ENCODE measurements around the gene FANK1. TPM values are rescaled to one million over a fixed set of nuclear protein-coding genes. Genes with fewer than 3 reads are reported as not detected.

The FANK1 gene
- total RNA-seq, 1 donor = 8.3 TPM

DNA sequence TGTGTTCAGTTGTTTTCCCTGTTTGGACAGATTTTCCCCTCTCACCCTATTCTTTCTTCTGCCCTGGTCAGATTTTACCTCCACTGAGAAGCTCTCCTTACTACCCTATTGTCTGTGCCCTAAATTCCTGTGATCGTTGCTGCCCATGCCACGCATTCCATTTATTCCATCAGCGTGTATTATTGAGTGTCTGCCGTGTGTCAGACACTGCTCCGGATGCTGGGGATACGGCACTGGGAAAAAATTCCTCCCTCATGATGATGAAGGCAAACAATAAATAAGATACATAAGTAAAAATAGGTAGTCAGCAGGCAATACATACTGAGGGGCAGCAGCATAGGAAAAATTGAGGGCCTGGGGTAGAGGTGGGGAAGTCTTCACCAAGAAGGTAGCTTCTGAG lies 86.8 kb downstream of the FANK1 start:
- no peaks in the 10 kb centered on the region for H4K20me1 ChIP-seq (ENCODE audit: insufficient read depth, low read length)
- DNase-seq (ENCODE audit: insufficient read length, low spot score, missing footprints) = no peak
- H3K79me2 ChIP-seq (ENCODE audit: insufficient read depth, low read length) = no peaks in the 10 kb centered on the region
- H3K27ac ChIP-seq (ENCODE audit: low read depth, low read length) = peak overlapping the region; percentile 40
- peaks cover 16% of the 10 kb centered on the region for H3K4me1 ChIP-seq (ENCODE audit: insufficient read depth, low read length)
- H3K4me2 ChIP-seq (ENCODE audit: insufficient read depth, low read length) = no peak overlapping the region
- no peak overlapping the region for H3K4me3 ChIP-seq (ENCODE audit: insufficient read depth, low read length)
- TF ChIP-seq, protein P1, sequence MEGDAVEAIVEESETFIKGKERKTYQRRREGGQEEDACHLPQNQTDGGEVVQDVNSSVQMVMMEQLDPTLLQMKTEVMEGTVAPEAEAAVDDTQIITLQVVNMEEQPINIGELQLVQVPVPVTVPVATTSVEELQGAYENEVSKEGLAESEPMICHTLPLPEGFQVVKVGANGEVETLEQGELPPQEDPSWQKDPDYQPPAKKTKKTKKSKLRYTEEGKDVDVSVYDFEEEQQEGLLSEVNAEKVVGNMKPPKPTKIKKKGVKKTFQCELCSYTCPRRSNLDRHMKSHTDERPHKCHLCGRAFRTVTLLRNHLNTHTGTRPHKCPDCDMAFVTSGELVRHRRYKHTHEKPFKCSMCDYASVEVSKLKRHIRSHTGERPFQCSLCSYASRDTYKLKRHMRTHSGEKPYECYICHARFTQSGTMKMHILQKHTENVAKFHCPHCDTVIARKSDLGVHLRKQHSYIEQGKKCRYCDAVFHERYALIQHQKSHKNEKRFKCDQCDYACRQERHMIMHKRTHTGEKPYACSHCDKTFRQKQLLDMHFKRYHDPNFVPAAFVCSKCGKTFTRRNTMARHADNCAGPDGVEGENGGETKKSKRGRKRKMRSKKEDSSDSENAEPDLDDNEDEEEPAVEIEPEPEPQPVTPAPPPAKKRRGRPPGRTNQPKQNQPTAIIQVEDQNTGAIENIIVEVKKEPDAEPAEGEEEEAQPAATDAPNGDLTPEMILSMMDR (IDR thresholded peaks at IDR 0.05; ENCODE audit: extremely low read depth, low read depth, low read length) = no peak
- H3K36me3 ChIP-seq (ENCODE audit: insufficient read depth, low read length) = no peaks in the 10 kb centered on the region
- H2AFZ ChIP-seq (ENCODE audit: low read length) = no peak overlapping the region
- H3K27me3 ChIP-seq (ENCODE audit: insufficient read depth, low read length) = no peaks in the 10 kb centered on the region
- H3K9me3 ChIP-seq (ENCODE audit: low read depth, low read length) = no peaks in the 10 kb centered on the region

DNA sequence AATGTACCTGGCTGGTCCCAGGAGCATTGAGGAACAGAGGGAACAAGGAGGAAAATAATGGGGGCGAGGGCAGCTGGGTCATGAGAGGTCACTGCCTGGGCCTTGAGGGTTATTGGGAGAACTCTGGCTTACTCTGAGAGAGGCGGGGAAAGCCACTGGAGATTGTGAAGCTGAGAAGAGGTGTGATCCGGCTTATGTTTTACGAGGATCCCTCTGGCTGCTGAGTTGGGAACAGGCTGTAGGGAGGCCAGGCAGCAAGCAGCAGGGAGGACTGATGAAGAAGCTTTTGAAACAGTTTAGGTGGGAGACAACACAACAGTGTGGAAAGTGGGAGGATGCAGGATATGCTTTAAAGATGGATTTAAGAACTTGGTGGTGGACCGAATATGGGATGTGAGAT lies 87.3 kb downstream of the FANK1 start:
- no peaks in the 10 kb centered on the region for H3K36me3 ChIP-seq (ENCODE audit: insufficient read depth, low read length)
- no peaks in the 10 kb centered on the region for H3K9me3 ChIP-seq (ENCODE audit: low read depth, low read length)
- DNase-seq (ENCODE audit: insufficient read length, low spot score, missing footprints) = no peak
- H3K27me3 ChIP-seq (ENCODE audit: insufficient read depth, low read length) = no peaks in the 10 kb centered on the region
- no peaks in the 10 kb centered on the region for H4K20me1 ChIP-seq (ENCODE audit: insufficient read depth, low read length)
- H3K4me3 ChIP-seq (ENCODE audit: insufficient read depth, low read length) = no peak overlapping the region
- peaks cover 16% of the 10 kb centered on the region for H3K4me1 ChIP-seq (ENCODE audit: insufficient read depth, low read length)
- no peak overlapping the region for H3K4me2 ChIP-seq (ENCODE audit: insufficient read depth, low read length)
- H3K27ac ChIP-seq (ENCODE audit: low read depth, low read length) = peak overlapping the region; percentile 4
- no peak overlapping the region for H2AFZ ChIP-seq (ENCODE audit: low read length)
- H3K79me2 ChIP-seq (ENCODE audit: insufficient read depth, low read length) = no peaks in the 10 kb centered on the region
- TF ChIP-seq, protein P1 (IDR thresholded peaks at IDR 0.05; ENCODE audit: extremely low read depth, low read depth, low read length) = no peak

GRCh38 chr10:125984346-125984745 lies 88.0 kb downstream of the FANK1 start:
- DNase-seq (ENCODE audit: insufficient read length, low spot score, missing footprints) = no peak
- Histone ChIP-seq H3K4me2 (ENCODE audit: insufficient read depth, low read length) (no peak overlapping the region), H3K79me2 (ENCODE audit: insufficient read depth, low read length) (no peaks in the 10 kb centered on the region), H4K20me1 (ENCODE audit: insufficient read depth, low read length) (no peaks in the 10 kb centered on the region), H2AFZ (ENCODE audit: low read length) (no peak overlapping the region), H3K4me3 (ENCODE audit: insufficient read depth, low read length) (no peak overlapping the region), H3K4me1 (ENCODE audit: insufficient read depth, low read length) (peaks cover 16% of the 10 kb centered on the region), H3K27me3 (ENCODE audit: insufficient read depth, low read length) (no peaks in the 10 kb centered on the region), H3K9me3 (ENCODE audit: low read depth, low read length) (no peaks in the 10 kb centered on the region), H3K36me3 (ENCODE audit: insufficient read depth, low read length) (no peaks in the 10 kb centered on the region), H3K27ac (ENCODE audit: low read depth, low read length) (peak overlapping the region; percentile 4)
- TF ChIP-seq, protein P1 (IDR thresholded peaks at IDR 0.05; ENCODE audit: extremely low read depth, low read depth, low read length) = no peak

GRCh38 chr10:125984865-125985495 lies 88.6 kb downstream of the FANK1 start:
- TF ChIP-seq, protein P1 (IDR thresholded peaks at IDR 0.05; ENCODE audit: extremely low read depth, low read depth, low read length) = no peak
- no peaks in the 10 kb centered on the region for H3K27me3 ChIP-seq (ENCODE audit: insufficient read depth, low read length)
- H3K4me2 ChIP-seq (ENCODE audit: insufficient read depth, low read length) = no peak overlapping the region
- H3K27ac ChIP-seq (ENCODE audit: low read depth, low read length) = no peak overlapping the region
- H3K79me2 ChIP-seq (ENCODE audit: insufficient read depth, low read length) = no peaks in the 10 kb centered on the region
- no peak overlapping the region for H2AFZ ChIP-seq (ENCODE audit: low read length)
- DNase-seq (ENCODE audit: insufficient read length, low spot score, missing footprints) = no peak
- H3K4me3 ChIP-seq (ENCODE audit: insufficient read depth, low read length) = no peak overlapping the region
- no peaks in the 10 kb centered on the region for H3K9me3 ChIP-seq (ENCODE audit: low read depth, low read length)
- H3K4me1 ChIP-seq (ENCODE audit: insufficient read depth, low read length) = peaks cover 16% of the 10 kb centered on the region
- H4K20me1 ChIP-seq (ENCODE audit: insufficient read depth, low read length) = no peaks in the 10 kb centered on the region
- no peaks in the 10 kb centered on the region for H3K36me3 ChIP-seq (ENCODE audit: insufficient read depth, low read length)

Measured in osteoblast (primary cell).